ENCODE data around the gene CNIH4. TPM values are rescaled to one million over a fixed set of nuclear protein-coding genes. Genes with fewer than 3 reads are reported as not detected.

Gene CNIH4
- total and polyA plus RNA-seq, 2 of the 4 experiments (the other 2 are of a cell fraction), result 29.7 to 73.1 TPM

- Histone ChIP-seq H3K4me3 (ENCODE audit: insufficient read depth, low read depth, low read length) (no peak overlapping the region), H2AK5ac (ENCODE audit: low read depth, low read length) (no peak overlapping the region), H3K4ac (ENCODE audit: low read depth, low read length) (no peak overlapping the region), H3K4me1 (ENCODE audit: control insufficient read depth, insufficient read depth, low read length) (no peaks in the 10 kb centered on the region), H3K23ac (ENCODE audit: low read depth, low read length) (no peak overlapping the region), H4K8ac (ENCODE audit: low read depth in 2 of 2, low read length in 2 of 2) (no peak overlapping the region), H2BK5ac (ENCODE audit: low read depth, low read length, poor library complexity, severe bottlenecking) (no peak overlapping the region), H2BK15ac (ENCODE audit: low read depth, low read length) (no peak overlapping the region), H4K5ac (ENCODE audit: low read depth, low read length) (no peak overlapping the region), H3K9ac (ENCODE audit: low read depth, low read length) (no peak overlapping the region), H3K27me3 (ENCODE audit: control insufficient read depth, insufficient read depth, low read length) (no peaks in the 10 kb centered on the region), H3K56ac (ENCODE audit: extremely low read depth, insufficient read depth, low read length) (no peak overlapping the region), H2AFZ (replicated peaks; ENCODE audit: low read length, poor library complexity) (no peak overlapping the region), H3K4me2 (ENCODE audit: low read depth, low read length) (no peak overlapping the region), H3K27ac (ENCODE audit: insufficient read depth, low read length) (no peak overlapping the region), H3K18ac (ENCODE audit: low read depth, low read length) (no peak overlapping the region), H2AK9ac (replicated peaks; ENCODE audit: low read depth, low read length, poor library complexity) (no peak overlapping the region), H3K36me3 (ENCODE audit: control insufficient read depth, insufficient read depth, low read length) (peaks cover 53% of the 10 kb centered on the region), H3K9me1 (ENCODE audit: insufficient read depth, low read length) (peaks cover 6% of the 10 kb centered on the region; the same call in 1 of the 2 replicates), H4K20me1 (ENCODE audit: insufficient read depth, low read length) (peaks cover 24% of the 10 kb centered on the region; the same call in 1 of the 2 replicates), H2BK120ac (ENCODE audit: low read depth, low read length) (no peak overlapping the region), H3K79me1 (ENCODE audit: low read depth in 1 of 2, low read length in 2 of 2) (peaks cover 37 to 44% of the 10 kb centered on the region in 2 experiments), H4K91ac (ENCODE audit: insufficient read depth, low read depth, low read length) (no peak overlapping the region), H3K14ac (replicated peaks; ENCODE audit: low read depth, low read length) (no peak overlapping the region), H2BK20ac (ENCODE audit: low read depth, low read length) (no peak overlapping the region), H3K9me3 (ENCODE audit: control insufficient read depth, insufficient read depth, low read length) (no peaks in the 10 kb centered on the region)
- dilution Hi-C loops (cut with HindIII; ENCODE audit: low sequenced_read_pairs, unreplicated experiment), result no loop called here
- intact Hi-C loops (cut with micrococcal nuclease), result no loop called here
- no peak for DNase-seq
- ATAC-seq (ENCODE audit: low read depth), result no peak
- TF ChIP-seq RCOR1 (IDR thresholded peaks at IDR 0.05; ENCODE audit: insufficient replicate concordance, low read length) (no peak), CEBPB (IDR thresholded peaks at IDR 0.05; ENCODE audit: low read depth, low read length) (no peak)
- POLR2A ChIA-PET (ENCODE audit: unreplicated experiment), result no interaction called here
- BruUV-seq (replicated peaks), result no TSS peak
- in situ Hi-C loops (cut with MboI; ENCODE audit: low sequenced_read_pairs), result no loop called here
- CTCF ChIA-PET, result no interaction called here
Observed at GRCh38 chr1:224420106-224420505, 63.4 kb downstream of the CNIH4 start.
